Stimulated activated CD4-positive, alpha-beta T cell treated with anti-CD3 and anti-CD28 coated beads, TNF-alpha, amount 100 ng/mL, for 1 hour (primary cell): ENCODE results near the gene PIN4.
"Not testable (repeated sequence)": the region's sequence is repeated elsewhere in the genome, so short reads cannot be mapped to it uniquely, and the experiment has no call there.

ENCODE experiments used
- DNase-seq, 3 donors: peaks; one replicate each; pipeline ENCODE4 v3.0.0-alpha.2; 2020; ENCODE audit warnings: low read depth in 3 of 3, low spot score in 1 of 3

PIN4 gene

DNA sequence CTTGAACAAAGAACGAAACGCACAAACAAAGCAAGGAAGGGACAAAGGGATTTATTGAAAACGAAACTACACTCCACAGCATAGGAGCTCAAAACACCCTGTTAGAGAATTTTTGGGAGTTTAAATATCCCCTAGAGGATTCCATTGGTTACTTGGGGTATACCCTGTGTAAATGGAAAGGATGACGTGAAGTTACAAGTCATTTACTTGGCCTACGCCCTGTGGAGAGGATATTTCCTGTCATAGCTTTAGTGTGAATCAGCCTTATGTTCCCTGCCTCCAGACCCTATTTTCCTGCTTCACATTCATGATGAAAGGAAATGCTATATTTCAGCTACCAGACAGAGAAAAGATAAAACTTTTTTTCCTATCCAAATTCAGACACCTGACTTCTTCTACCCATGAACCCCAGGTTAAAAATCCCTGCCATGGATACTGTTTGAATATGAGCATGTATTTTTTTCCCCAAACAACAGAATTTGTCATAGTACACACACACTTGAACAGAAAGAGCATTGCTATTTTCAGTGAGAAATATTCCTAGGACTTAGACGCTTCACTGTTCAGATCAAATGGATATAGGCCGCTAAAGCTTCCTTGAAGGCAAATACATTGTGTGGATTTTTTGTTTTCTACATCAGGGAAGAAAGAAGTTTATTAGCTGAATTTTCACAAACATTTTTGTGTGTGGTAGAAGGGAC, 20.4 kb downstream of the PIN4 start:
- no peak for DNase-seq

DNA sequence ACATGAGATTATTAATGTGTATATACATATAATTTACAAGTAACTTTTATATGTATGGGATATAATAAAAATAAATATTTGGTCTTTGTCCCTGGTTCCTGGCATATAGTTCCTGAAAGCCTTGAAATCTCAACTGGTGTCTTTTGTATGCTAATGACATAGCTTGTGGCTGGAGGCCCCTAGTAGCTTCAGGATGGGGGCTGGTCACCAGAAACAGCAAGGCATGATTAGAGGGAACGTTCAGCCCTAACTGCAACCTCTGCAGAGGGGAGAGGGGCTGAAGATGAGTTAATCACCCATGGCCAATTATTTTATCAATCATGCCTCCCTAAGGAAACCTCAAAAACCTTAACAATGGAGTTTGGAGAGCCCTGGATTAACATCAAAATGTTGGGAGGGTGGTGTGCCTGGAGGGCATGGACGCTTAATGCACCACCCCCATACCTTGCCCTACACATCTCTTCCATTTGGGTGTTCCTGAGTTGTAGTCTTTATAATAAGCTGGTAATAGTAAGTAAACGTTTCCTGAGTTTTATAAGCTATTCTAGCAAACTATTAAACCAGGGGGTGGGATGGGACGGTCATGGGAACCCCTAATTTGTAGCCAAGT, 21.3 kb downstream of the PIN4 start:
- no peak for DNase-seq

DNA sequence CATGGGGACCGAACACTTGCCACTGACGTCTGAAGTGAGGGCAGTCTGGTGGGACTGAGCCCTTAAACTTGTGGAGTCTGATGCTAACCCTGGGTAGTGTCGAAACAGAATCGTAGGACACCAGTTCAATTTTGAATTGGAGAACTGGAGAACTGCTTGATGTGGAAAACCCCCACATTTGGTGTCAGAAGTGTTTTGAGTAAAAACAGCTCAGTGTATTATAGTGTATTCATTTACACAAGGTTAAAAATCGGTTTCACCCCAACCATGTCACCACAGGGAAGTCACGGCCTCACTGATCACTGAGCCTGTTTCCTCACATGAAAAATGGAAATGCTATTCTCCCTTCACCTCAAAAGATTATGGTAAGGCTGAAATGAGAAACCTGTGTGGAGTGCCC, 21.9 kb downstream of the PIN4 start:
- DNase-seq: no peak

DNA sequence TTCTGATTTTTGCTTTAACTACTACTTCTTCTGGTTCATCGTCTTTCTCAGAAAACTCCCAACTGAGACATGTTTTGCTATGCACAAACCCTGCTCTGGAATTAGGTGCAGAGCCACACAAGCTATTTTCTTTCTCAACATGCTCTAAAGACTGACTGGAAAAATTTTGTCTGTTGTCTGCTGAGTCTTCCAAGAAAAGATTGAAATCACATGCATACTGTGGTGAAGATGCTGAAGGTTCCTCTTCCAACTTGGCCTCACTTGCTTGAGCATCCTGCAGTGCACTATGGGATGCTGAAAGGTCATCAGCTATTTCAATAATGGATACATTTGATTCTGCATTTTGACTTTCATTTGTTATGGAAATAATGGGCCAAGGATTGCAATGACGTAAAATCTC, 24.1 kb downstream of the PIN4 start:
- no peak for DNase-seq

DNA sequence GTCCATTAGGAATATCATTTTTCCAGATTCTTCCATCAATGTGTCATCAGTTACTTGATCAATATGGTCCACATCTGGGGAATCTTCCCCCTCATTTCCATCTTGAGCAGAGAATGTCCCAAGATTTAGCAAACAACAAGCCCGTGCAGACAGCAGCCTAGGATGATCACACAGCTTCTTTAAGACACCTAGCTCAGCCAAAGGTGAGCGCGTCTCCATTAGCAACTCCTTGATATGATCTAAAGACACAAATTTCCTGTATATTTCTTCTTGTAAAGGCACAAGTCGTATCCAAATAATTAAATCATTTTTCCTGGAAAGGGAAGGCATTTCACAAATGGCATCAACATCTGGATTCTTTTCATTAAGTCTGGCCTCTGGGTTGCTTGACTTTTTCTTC, 25.8 kb downstream of the PIN4 start:
- DNase-seq: no peak

DNA sequence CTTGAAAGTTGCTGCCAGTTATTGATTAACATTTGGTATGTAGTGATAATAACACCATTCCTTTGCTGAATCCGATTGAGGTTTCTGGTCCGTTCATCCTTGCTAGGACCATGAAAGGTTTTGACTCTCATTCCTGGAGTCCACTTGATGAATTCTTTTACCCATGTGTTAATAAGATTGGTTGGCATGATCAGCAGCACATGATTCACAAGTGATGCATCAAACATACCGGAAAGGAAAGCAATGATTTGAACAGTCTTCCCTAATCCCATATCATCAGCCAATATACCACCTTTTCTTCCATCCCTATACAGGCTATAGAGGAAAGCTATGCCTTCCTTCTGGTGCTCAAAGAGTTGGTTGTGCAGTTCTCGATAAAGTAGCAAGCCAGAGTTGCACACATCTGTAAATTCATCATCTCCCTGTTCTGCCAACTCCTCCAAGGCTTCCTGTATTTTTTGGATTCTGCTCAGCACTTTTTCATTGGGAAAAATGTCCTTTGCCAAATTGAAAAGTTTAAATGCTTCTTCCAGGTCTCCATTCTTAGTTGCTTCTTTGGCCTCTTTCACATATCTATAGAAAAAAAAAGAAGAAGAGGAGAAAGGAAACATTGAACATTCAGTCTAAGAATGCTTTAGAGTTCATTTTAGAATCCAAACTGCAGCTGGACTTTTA, 26.7 kb downstream of the PIN4 start:
- no peak for DNase-seq

DNA sequence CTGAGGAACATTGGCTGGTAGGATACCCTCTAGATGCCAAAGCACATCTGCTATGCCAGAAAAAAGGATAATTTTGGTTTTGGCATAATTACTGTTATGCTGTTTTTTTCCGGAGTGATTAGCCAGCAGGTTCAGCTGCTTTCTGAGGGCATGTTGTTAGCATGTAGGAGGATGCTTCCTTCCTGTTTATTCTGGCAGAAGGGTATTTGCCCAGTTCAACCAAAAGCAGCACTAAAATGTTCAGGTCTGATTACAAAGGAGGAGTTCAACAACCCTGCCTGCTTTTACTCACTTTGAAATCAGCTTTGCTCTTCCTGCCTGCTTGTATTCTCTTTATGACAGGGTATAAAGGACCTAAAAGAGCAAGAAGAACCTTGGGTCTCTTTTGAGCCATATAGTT, 35.4 kb downstream of the PIN4 start:
- DNase-seq: no peak

DNA sequence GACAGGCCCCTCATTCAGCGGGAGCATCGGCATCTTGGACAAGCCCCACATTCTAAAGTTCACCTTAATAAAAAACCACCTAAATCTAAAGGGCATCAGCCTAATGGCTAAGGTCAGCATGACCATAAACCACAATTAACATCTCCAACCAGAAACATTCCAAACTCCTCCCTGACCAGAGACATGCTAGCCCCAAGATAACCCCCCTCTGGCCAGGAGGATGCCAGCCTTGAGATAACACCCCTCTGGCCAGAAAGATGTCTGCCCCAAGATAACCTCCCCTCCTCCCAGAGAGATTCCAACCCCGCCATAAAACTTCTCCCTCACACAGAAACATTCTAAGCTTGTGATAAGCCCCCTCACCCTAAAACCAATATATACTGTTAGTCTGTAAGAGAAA, 38.8 kb downstream of the PIN4 start:
- not testable (repeated sequence) for DNase-seq

DNA sequence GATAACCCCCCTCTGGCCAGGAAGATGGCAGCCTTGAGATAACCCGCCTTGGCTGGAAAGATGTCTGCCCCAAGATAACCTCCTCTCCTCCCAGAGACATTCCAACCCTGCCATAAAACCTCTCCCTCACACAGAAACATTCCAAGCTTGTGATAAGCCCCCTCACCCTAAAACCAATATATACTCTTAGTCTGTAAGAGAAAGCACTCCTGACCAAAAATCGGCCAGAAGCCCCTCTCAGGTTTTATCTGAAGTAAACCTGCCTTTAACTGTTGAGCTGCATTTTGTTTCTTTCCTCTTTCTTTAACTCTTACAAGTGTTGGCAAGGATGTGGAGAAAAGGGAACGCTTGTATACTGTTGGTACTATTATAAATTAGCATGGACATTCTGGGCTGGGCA, 48.7 kb downstream of the PIN4 start:
- no peak for DNase-seq

DNA sequence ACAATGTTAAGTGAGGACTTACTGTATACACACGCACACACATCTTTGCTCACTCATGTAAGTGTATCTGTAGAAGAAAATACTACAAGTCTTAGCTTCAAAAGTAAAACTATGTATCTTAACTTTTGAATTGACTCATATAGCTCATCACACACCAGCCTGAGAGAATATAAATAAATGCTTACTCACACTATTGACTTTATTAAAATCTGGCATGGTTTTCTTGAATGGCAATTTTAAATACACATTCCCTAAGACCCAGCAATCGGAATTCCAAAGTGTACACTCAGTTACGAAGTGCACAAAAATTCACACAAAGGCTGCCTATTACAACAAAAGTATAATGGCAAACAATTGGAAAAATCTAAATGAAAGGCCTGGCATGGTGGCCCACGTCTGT, 55.3 kb downstream of the PIN4 start:
- no peak for DNase-seq

DNA sequence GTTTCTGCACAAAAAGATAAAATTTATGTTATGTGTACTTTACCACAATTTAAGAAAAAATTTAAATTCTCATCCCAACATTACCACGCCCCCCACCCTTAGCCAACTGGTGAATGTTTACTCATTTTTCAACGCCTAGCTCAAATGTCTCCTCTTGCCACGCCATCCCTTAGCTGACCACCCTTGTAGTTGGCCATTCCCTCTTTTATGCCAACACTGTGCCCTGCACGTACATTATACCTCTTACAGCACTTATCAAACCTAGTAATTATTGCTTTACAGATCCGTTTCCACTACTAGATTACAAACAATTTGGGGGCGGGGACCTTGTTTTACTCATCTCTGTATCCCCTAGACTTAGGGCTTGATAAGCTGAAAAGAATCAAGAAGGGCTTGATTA, 56.6 kb downstream of the PIN4 start:
- DNase-seq: no peak

DNA sequence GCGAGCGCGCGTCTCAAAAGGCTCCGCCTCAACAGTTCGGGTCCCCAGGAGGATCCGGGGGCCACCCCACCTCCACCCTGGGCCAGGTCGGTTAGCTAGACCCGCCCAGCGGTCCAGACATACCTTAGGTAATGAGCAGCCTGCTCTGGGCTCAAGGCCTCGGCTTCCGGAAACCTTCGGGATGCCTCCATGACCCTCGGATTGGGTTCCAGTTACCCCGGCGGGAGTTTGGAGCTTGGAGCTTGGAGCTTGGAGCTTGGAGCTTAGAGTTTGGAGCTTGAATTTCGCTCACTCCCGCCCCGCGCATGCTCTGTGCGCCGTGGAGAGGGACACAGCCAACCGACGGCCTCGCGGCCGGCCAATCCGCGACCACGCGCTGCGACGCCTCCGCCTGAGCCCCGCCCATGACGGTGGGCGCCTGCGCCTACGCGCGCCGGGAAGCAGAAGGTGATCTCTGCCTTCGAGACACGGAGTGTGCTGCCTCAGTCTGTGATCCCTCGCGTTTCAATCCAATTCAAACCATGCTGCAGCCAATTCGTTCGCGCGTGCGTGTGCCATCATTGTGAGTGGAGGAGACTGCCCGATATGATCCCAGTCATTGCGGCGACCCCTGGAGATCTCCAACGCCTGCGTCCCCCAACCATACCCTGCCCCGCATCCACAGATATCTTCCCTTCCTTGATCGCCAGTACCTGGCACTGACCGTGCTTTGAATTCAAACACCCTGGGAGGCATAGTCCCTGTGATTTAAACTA, 57.3 kb downstream of the PIN4 start, which contains the start of gene ERCC6L:
Gene ERCC6L (minus strand): TSS at position 307 of the 755 bp plus-strand sequence. CDS start 116 bp downstream, at position 191.
- DNase-seq: peak; percentile 47 to 71 (median 62)

DNA sequence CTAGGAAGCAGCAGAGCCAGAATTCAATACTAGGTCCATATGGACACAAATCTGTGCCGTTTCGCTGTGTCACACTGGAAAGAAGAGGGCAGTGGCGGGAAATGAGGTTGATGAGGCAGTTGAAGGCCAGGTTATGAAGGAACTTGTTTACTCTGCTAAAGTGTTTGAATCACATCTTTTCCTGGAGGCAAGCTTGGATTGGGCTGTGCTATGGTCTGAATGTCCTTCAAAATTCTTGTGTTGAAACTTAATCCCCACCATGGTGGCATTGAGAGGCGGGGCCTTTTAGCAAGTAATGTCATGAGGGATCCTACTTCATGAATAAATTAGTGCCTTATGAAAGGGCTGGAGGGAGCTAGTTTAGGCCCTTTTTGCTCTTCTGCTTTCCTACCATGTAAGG, 59.4 kb downstream of the PIN4 start:
- no peak for DNase-seq

DNA sequence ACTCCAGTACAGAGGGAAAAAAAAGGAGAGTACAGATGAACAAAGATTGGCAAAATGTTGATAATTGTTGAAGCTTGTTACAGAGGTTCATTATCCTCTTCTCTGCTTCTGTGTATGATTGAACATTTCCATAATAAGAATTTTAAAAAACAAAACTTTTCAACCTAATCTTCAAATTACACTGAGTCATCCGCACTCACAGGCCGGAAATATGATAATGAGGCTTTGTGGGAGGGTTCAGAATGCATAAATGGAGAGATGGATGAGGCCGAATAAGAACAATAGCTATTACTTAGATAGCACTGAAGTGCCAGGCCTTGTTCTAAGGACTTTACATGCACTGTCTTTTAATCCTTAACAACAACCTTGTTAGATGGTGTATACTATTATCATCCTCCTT, 61.9 kb downstream of the PIN4 start:
- no peak for DNase-seq

DNA sequence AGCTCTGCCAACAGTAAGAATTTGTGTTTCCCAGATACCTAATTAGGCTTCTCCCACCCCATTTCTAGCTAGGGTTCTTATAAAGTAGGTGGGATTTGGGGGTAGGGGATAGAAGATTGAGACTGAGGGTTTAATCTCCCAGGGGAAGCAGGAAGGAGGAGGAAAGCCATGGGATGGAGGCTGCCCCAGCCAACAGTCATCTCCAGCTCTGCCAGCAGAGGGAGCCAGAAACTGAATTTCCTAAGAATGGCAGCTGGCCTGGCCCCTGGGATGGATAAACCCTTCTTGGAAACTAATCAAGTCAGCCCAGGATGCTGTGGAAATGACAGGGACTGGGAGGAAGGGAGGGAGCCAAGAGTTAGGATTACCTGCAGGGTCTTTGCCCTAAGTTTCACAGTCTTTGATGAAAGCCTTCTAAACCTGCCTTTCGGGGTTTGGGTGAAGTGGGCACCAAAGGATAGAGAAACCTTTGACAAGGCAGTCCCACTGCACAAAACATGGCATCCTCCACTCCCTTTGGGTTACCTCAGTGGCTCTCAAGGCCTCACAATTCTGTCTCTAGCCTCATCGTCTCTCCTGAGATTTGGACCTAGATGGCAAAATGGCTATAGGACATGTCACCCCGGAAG, 64.0 kb downstream of the PIN4 start:
- no peak for DNase-seq

DNA sequence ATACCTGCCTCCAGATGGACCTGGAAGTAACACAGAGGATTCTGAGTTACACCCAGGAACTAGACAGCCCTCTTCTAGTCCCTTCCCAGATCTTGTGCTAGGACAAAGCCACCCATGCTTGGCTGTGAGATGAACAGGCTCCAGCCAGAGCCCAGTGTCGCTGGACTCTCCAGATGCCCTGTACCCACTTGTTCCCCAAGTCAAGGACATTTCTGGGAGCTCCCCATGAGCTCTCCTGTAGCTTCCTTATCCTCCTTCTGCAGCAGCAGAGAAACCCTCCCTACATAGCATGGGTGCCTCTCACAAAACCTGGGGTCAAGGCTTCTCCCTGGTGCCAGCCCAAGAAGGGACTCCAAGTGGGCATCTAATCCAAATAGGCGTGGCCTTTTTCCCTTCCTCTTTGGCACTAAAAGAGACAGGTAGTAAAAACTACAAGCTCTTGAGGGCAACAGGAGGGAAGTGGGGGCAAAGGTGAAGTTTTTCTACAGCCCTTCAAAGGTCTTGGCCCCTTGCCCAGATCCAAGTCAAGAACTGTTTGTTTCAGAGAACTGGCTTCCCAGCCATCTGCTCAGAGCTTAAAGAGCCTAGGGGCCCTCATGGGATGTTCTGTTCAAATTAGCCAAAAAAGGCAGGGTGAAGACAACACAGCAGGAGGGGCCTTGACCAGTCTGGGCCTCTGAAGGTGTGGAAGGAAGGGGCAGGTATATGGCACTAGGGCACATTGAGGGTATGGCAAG, 65.8 kb downstream of the PIN4 start:
- DNase-seq: no peak
